T-helper 2 cell treated with Interferon-gamma antibody and Interleukin-4, amounts not matched to agents 5 μg/mL and 100 μg/mL, for 36 hours (primary cell): ENCODE data around the gene ZNF286A.
A peak's percentile ranks its signal among the peaks of the same experiment; 100 is the strongest.
"Not testable (repeated sequence)": the region's sequence is repeated elsewhere in the genome, so short reads cannot be mapped to it uniquely, and the experiment has no call there.

Experiments
- DNase-seq: peaks from one replicate; pipeline ENCODE4 v3.0.0; 2021; ENCODE audit warnings: low spot score
- H3K27ac Mint-ChIP-seq: one replicate; pipeline ENCODE4 v1.8.0; 2021; ENCODE audit warnings: mild to moderate bottlenecking, mixed read lengths
- H3K27me3 Mint-ChIP-seq: one replicate; pipeline ENCODE4 v1.8.0; 2021; ENCODE audit warnings: low read depth, mixed read lengths
- H3K36me3 Mint-ChIP-seq: one replicate; pipeline ENCODE4 v1.8.0; 2021; ENCODE audit warnings: low read depth, mixed read lengths
- H3K4me1 Mint-ChIP-seq: one replicate; pipeline ENCODE4 v1.8.0; 2021; ENCODE audit warnings: low read depth, mixed read lengths
- H3K4me3 Mint-ChIP-seq: one replicate; pipeline ENCODE4 v1.8.0; 2022; ENCODE audit warnings: mild to moderate bottlenecking, moderate library complexity, mixed read lengths
- H3K9me3 Mint-ChIP-seq: one replicate; pipeline ENCODE4 v1.8.0; 2021; ENCODE audit warnings: mixed read lengths

The ZNF286A gene

GRCh38 chr17:15731900-15732299 lies 32.3 kb downstream of the ZNF286A start, which contains the start of gene TBC1D26:
Gene TBC1D26 (plus strand): TSS chr17:15732283. CDS start chr17:15735349, 3,066 bp downstream.
- H3K36me3 Mint-ChIP-seq, DNase-seq, H3K27me3 Mint-ChIP-seq, H3K4me3 Mint-ChIP-seq, H3K9me3 Mint-ChIP-seq, H3K27ac Mint-ChIP-seq, H3K4me1 Mint-ChIP-seq: not testable (repeated sequence)

- not testable (repeated sequence) for H3K36me3 Mint-ChIP-seq, H3K4me1 Mint-ChIP-seq, H3K27me3 Mint-ChIP-seq, H3K4me3 Mint-ChIP-seq, DNase-seq, H3K9me3 Mint-ChIP-seq, H3K27ac Mint-ChIP-seq
Measured at GRCh38 chr17:15733174-15733789, 33.7 kb downstream of the ZNF286A start.

- H3K27ac Mint-ChIP-seq, result peak overlapping the region; percentile 60
- H3K36me3 Mint-ChIP-seq, H3K9me3 Mint-ChIP-seq, DNase-seq, H3K4me3 Mint-ChIP-seq, H3K4me1 Mint-ChIP-seq, H3K27me3 Mint-ChIP-seq: not testable (repeated sequence)
Measured at GRCh38 chr17:15736578-15736977, 37.0 kb downstream of the ZNF286A start.

- Mint-ChIP-seq H3K36me3 (no peaks in the 10 kb centered on the region), H3K4me3 (no peak overlapping the region)
Measured at GRCh38 chr17:15738066-15738465, 38.5 kb downstream of the ZNF286A start.

GRCh38 chr17:15739259-15739658 lies 39.7 kb downstream of the ZNF286A start:
- H3K9me3 Mint-ChIP-seq, DNase-seq, H3K27me3 Mint-ChIP-seq, H3K4me1 Mint-ChIP-seq, H3K36me3 Mint-ChIP-seq, H3K4me3 Mint-ChIP-seq, H3K27ac Mint-ChIP-seq: not testable (repeated sequence)

More at GRCh38 chr17:15738066-15738465, 38.5 kb downstream of the ZNF286A start:
- no peak for DNase-seq
- Mint-ChIP-seq H3K9me3 (no peaks in the 10 kb centered on the region), H3K27me3 (peaks cover 3% of the 10 kb centered on the region), H3K27ac (no peak overlapping the region), H3K4me1 (no peaks in the 10 kb centered on the region)

- not testable (repeated sequence) for H3K27me3 Mint-ChIP-seq, H3K4me3 Mint-ChIP-seq, H3K27ac Mint-ChIP-seq, H3K9me3 Mint-ChIP-seq, H3K36me3 Mint-ChIP-seq, DNase-seq, H3K4me1 Mint-ChIP-seq
Measured at GRCh38 chr17:15740041-15740440, 40.5 kb downstream of the ZNF286A start.

- Mint-ChIP-seq H3K4me1 (no peaks in the 10 kb centered on the region), H3K9me3 (no peaks in the 10 kb centered on the region), H3K36me3 (no peaks in the 10 kb centered on the region), H3K27ac (no peak overlapping the region), H3K4me3 (no peak overlapping the region), H3K27me3 (peaks cover 3% of the 10 kb centered on the region)
- no peak for DNase-seq
Measured at GRCh38 chr17:15740570-15741120, 41.1 kb downstream of the ZNF286A start.

GRCh38 chr17:15741624-15742023 lies 42.1 kb downstream of the ZNF286A start:
- Mint-ChIP-seq H3K27ac (no peak overlapping the region), H3K4me3 (no peak overlapping the region), H3K4me1 (no peaks in the 10 kb centered on the region), H3K27me3 (peaks cover 7% of the 10 kb centered on the region), H3K36me3 (no peaks in the 10 kb centered on the region), H3K9me3 (no peaks in the 10 kb centered on the region)
- DNase-seq, result no peak

- Mint-ChIP-seq H3K27me3 (peaks cover 10% of the 10 kb centered on the region), H3K36me3 (no peaks in the 10 kb centered on the region), H3K4me3 (no peak overlapping the region), H3K27ac (no peak overlapping the region), H3K4me1 (no peaks in the 10 kb centered on the region), H3K9me3 (no peaks in the 10 kb centered on the region)
- DNase-seq, result no peak
Measured at GRCh38 chr17:15742051-15742795, 42.7 kb downstream of the ZNF286A start.

GRCh38 chr17:15742921-15743320 lies 43.4 kb downstream of the ZNF286A start:
- no peaks in the 10 kb centered on the region for H3K36me3 Mint-ChIP-seq

GRCh38 chr17:15744074-15744676 lies 44.6 kb downstream of the ZNF286A start:
- Mint-ChIP-seq H3K27me3 (peaks cover 13% of the 10 kb centered on the region), H3K36me3 (no peaks in the 10 kb centered on the region), H3K4me3 (no peak overlapping the region), H3K27ac (no peak overlapping the region), H3K4me1 (no peaks in the 10 kb centered on the region), H3K9me3 (no peaks in the 10 kb centered on the region)
- no peak for DNase-seq

More at GRCh38 chr17:15742921-15743320, 43.4 kb downstream of the ZNF286A start:
- no peaks in the 10 kb centered on the region for H3K4me1 Mint-ChIP-seq
- no peak overlapping the region for H3K27ac Mint-ChIP-seq
- H3K4me3 Mint-ChIP-seq, result no peak overlapping the region
- H3K27me3 Mint-ChIP-seq, result peaks cover 11% of the 10 kb centered on the region
- DNase-seq, result no peak
- H3K9me3 Mint-ChIP-seq, result no peaks in the 10 kb centered on the region

GRCh38 chr17:15744885-15745284 lies 45.3 kb downstream of the ZNF286A start:
- Mint-ChIP-seq H3K27ac (no peak overlapping the region), H3K27me3 (peaks cover 9% of the 10 kb centered on the region), H3K4me1 (no peaks in the 10 kb centered on the region), H3K4me3 (no peak overlapping the region), H3K9me3 (no peaks in the 10 kb centered on the region), H3K36me3 (no peaks in the 10 kb centered on the region)
- DNase-seq, result no peak

- not testable (repeated sequence) for H3K27ac Mint-ChIP-seq, DNase-seq, H3K9me3 Mint-ChIP-seq, H3K36me3 Mint-ChIP-seq, H3K4me1 Mint-ChIP-seq, H3K27me3 Mint-ChIP-seq, H3K4me3 Mint-ChIP-seq
Measured at GRCh38 chr17:15749403-15749802, 49.9 kb downstream of the ZNF286A start.

- not testable (repeated sequence) for H3K27me3 Mint-ChIP-seq, H3K36me3 Mint-ChIP-seq, H3K9me3 Mint-ChIP-seq, H3K4me1 Mint-ChIP-seq, DNase-seq, H3K4me3 Mint-ChIP-seq, H3K27ac Mint-ChIP-seq
Measured at GRCh38 chr17:15768865-15769533, 69.4 kb downstream of the ZNF286A start.
